GM18909 (cell line): Measurements from ENCODE around the gene TOMM70.

ENCODE experiments used
- ATAC-seq: cut with Tn5 transposase; IDR thresholded peaks from one replicate; pipeline ENCODE4 v1.9.1; 2021; ENCODE audit warnings: mild to moderate bottlenecking; ENCODE audit not compliant: unreplicated experiment, poor library complexity

Gene TOMM70

GRCh38 chr3:100412912-100413590 is 12.2 kb upstream of the TOMM70 start:
- no peak for ATAC-seq

DNA sequence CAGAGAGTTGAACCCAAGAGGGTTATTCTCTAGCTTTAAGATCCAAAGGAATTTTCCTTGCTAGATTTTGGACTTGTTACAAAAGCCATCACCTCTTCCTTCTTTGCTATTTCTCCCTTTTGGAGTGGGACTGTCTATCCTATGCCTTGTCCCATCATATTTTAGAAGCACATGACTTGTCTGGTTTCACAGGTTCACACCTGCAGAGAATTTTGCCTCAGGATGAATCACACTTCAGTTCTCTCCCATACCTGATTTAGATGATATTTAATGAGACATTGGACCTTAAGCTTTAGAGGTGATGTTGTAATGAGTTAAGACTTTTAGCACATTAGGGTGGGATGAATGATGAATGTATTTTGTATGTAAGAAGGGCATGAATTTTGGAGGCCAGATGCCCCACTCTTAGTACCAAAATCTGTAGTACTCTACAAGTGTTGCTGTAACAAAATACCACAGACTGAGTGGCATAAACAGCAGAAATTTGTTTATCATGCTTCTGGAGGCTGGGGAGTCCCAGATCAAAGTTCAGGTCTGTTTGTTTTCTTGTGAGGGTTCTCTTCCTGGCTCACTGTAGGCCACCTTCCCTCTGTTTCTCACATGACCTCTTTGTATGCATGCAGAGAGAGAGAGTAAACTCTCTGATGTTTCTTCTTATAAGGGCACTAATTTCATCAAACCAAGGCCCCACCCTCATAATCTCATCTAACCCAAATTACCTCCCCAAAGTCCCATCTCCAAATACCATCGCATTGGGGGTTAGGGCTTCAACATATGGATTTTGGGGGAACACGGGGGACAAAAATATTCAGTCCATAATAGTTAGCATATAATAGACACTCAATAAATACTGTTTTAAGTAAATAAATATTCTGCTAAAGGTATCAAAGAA is 10.4 kb upstream of the TOMM70 start:
- no peak for ATAC-seq

GRCh38 chr3:100407977-100408532 is 7.2 kb upstream of the TOMM70 start:
- no peak for ATAC-seq

DNA sequence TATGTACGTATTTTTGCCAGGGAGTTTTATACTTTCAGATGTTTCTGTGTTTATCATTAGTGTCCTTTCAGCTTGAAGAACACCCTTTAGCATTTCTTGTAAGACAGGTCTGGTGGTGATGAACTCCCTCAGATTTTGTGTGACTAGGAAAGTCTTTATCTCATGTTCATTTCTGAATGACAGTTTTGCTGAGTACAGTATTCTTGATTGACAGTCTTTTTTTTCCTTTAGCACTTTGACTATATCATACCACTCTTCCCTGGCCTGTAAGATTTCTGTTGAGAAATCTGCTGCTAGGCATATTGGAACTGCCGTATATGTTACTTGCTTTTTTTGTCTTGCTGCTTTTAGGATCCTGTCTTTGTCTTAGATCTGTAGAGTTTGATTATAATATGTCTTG is 6.3 kb upstream of the TOMM70 start:
- ATAC-seq: no peak

DNA sequence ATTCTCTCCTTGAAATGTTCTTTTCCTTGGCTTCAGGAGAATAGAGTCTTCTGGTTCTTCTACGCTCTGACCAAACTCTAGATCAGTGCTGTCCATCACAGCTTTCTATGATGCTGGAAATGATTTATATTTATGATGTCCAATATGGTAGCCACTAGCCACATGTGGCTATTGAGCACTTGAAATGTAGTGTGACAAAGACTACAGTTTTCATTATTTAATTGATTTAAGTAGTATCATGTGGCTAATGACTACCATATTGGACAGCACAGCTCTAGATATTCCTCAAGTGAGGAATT is 3.3 kb upstream of the TOMM70 start:
- no peak for ATAC-seq

DNA sequence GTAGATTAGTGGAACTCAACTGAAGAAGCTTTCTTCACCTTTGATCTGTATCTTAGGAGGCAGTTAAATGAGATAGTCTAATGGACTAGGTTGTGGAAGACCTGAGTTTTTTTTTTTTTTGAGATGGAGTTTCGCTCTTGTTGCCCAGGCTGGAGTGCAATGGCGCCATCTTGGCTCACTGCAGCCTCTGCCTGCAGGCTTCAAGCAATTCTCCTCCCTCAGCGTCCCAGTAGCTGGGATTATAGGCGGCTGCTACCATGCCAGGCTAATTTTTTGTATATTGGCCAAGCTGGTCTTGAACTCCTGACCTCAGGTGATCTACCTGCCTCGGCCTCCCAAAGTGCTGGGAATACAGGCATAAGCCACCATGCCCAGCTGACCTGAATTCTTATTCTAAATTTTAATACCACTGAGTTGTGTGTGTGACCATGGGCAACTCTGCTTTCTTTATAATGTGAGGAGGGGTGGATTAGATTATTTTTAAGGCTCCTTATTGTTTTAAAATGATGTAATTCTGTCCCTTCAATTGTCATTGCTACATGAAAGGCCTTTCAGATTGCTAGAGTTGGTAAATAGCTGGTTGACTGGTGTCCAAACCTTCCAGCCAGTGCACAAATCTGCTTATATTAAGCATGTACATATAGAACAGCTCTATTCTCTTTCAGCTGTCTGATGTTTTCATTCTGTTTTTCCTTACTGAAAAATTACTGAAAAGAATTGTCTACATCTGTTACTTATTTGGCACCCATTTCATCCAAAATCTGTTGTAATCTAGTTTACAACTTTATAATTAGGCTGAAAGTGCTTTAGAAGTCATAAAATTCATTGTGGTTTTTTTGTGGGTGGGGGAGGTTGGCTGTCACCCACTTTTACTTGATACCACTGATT is 2.7 kb upstream of the TOMM70 start:
- no peak for ATAC-seq

GRCh38 chr3:100402891-100403290 is 2.0 kb upstream of the TOMM70 start:
- no peak for ATAC-seq

- ATAC-seq: no peak
Measured at GRCh38 chr3:100402256-100402655, 1.4 kb upstream of the TOMM70 start.

GRCh38 chr3:100401674-100402041 is 769 bp upstream of the TOMM70 start:
- ATAC-seq: peak; percentile 22

- peak; percentile 21 for ATAC-seq
Measured at GRCh38 chr3:100400419-100400779, 490 bp downstream of the TOMM70 start.

- no peak for ATAC-seq
Measured at GRCh38 chr3:100399341-100400071, 1.4 kb downstream of the TOMM70 start.

DNA sequence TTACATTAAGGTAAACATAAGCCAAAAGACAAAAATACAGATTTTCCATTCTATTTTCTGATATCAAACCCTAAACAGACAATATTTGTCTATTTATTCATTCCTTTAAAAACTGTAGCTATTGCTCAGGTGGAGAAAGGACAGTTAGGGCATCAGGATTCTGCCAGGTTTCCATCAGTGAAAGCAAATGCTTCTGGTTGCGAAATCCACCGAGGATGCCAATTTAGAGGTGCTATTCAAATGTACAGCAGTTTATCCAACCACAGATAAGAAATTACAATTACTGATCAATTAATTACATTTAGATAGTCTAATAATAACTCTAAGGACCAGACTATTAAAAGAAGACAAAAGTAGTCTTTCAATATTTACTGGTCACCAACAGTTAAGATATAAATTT is 3.9 kb downstream of the TOMM70 start:
- no peak for ATAC-seq

- ATAC-seq: no peak
Measured at GRCh38 chr3:100395679-100396431, 5.0 kb downstream of the TOMM70 start.

GRCh38 chr3:100389025-100389424 is 11.9 kb downstream of the TOMM70 start:
- ATAC-seq: no peak

DNA sequence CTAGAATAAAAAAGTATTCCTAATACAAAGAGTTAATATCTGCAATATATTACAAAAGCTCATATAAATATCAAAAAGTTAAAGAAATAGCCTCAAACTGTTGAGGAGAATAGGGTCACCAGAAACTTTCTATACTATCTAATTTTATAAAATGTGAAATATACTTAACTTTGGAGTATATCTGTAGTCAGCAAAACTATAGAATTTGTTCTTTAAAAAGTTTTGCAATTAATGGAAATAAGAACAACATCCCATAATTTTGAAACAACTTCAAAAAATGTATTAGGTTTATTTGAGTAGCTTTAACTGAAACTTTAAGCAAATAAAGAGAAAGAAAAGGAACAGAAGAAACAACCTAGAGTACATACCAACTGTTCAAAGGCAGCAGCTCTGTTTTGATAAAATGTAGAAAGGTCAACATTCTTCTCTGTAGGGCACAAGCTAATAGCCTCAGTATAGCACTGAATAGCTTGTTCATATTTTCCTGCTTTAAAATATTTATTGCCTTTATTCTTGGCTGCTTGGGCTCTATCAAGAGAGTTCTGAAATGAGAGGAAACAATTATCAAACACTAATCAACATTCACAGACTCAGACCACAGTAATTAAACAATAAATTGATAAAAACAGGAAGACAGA is 14.3 kb downstream of the TOMM70 start:
- ATAC-seq: no peak

GRCh38 chr3:100384733-100385525 is 16.0 kb downstream of the TOMM70 start:
- ATAC-seq: no peak

DNA sequence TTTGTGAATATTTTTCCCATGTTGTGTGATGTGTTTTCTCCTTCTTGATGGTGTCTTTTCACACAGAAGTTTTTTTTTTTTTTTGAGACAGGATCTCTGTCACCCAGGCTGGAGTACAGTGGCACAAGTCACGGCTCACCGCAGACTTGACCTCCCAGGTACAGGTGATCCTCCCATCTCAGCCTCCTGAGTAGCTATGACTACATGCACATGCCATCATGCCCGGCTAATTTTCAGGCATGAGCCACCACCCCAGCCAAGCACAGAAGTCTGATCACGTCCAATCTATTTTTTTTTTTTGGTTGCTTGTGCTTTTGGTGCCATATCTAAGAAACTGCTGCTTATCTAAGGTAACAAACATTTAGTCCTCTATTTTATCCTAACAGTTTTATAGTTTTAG is 24.6 kb downstream of the TOMM70 start:
- no peak for ATAC-seq

DNA sequence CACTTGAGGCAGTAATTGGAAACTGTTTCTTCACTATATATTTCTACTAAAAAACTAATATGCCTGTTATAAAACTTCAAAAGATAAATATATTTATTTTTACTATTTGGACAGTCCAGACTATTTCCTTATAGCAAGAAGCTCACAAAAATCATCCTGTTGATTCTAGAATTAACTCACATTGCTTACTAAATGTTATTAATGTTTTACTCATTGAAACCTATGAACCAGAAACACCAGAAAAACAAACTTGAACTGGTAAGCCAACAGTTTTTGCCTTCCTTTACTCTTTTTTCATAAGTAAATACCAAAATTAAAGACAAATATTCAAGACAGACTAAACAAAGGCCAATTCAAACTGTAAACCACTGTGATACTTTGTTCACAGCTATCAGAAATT is 26.4 kb downstream of the TOMM70 start:
- ATAC-seq: no peak
